ENCODE measurements around the gene SRMS.

DNA sequence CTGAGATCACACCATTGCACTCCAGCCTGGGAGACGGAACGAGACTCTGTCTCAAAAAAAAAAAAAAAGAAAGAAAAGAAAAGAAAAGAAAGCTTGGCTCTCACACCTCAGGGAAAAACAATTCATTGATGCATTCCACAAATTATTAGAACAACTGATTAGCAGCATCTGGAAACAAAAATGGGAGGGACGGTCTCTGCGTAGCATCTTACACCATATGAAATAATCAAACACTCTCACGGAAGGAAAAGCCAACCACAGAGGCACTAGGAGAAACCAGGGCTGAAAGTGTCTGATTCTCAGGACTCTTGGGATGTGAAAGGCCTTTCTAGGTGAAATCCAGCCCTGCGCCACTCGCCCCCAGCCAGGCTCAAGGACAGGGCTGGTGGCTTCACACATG lies 28.8 kb upstream of the SRMS start:
- TF ChIP-seq EZH2 (optimal IDR thresholded peaks at IDR 0.05; ENCODE audit: low read depth, low read length): no peak
- TF ChIP-seq, protein P1, sequence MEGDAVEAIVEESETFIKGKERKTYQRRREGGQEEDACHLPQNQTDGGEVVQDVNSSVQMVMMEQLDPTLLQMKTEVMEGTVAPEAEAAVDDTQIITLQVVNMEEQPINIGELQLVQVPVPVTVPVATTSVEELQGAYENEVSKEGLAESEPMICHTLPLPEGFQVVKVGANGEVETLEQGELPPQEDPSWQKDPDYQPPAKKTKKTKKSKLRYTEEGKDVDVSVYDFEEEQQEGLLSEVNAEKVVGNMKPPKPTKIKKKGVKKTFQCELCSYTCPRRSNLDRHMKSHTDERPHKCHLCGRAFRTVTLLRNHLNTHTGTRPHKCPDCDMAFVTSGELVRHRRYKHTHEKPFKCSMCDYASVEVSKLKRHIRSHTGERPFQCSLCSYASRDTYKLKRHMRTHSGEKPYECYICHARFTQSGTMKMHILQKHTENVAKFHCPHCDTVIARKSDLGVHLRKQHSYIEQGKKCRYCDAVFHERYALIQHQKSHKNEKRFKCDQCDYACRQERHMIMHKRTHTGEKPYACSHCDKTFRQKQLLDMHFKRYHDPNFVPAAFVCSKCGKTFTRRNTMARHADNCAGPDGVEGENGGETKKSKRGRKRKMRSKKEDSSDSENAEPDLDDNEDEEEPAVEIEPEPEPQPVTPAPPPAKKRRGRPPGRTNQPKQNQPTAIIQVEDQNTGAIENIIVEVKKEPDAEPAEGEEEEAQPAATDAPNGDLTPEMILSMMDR (IDR thresholded peaks at IDR 0.05; ENCODE audit: low read length): no peak

Data from MM.1S (cell line).